HepG2 (cell line): Measurements from ENCODE around the gene KANSL1. TPM values are rescaled to one million over a fixed set of nuclear protein-coding genes. Genes with fewer than 3 reads are reported as not detected.
A peak's percentile ranks its signal among the peaks of the same experiment; 100 is the strongest.

Experiments used
- ATAC-seq: fragments of 200-7000 bp; cut with Tn5 transposase; 3 replicates; pipeline ENCODE4 v1.9.1; 2020; ENCODE audit warnings: mild to moderate bottlenecking, moderate library complexity
- BruUV-seq: library from RNA; stranded (reverse); fragments of 400-500 nt; replicated peaks from 2 replicates; lab custom pipeline; 2021; lab: Mats Ljungman, UMichigan
- CTCF ChIA-PET: fragments of 300-600 bp; formaldehyde crosslinking; extraction: SDS; loops from one replicate; lab custom pipeline; 2021; ENCODE audit warnings: low total read pairs, inconsistent platforms, low intra/inter-chr PET ratio; lab: Yijun Ruan, JAX
- POLR2A ChIA-PET: fragments of 350-600 bp; sonication (Branson Sonifier 250); formaldehyde crosslinking; loops from one replicate; lab custom pipeline; 2020; ENCODE audit warnings: antibody characterized with exemption, inconsistent platforms; lab: Yijun Ruan, JAX
- DNase-seq: peaks from one replicate; pipeline ENCODE4 v3.0.0-alpha.2; 2015; ENCODE audit warnings: low spot score
- FAIRE-seq: peaks from 3 replicates; lab custom pipeline; 2011; peaks lifted over from hg19 to GRCh38; lab: Jason Lieb, UNC
- H2AFZ ChIP-seq: one replicate; pipeline ENCODE4 v1.6.1; 2011; ENCODE audit warnings: low read length, inconsistent platforms
- H3K27ac ChIP-seq: fragments of 300-600 bp; 3 replicates; pipeline ENCODE4 v1.8.0; 2011; ENCODE audit warnings: mixed run types, mild to moderate bottlenecking, mixed read lengths, low read length, inconsistent platforms; ENCODE audit not compliant: insufficient read depth; ENCODE audit errors: extremely low read length
- H3K27me3 ChIP-seq, 2 experiments: fragments of 200-600 bp in 1 of 2; 2 replicates in 1 of 2; 3 replicates in 1 of 2; pipeline versions ENCODE4 v1.6.0 to v1.8.0; 2011; ENCODE audit warnings: low read length in 2 of 2, mild to moderate bottlenecking in 2 of 2, moderate library complexity in 2 of 2, inconsistent platforms in 1 of 2; ENCODE audit not compliant: insufficient read depth in 2 of 2, control insufficient read depth in 1 of 2
- H3K36me3 ChIP-seq, 2 experiments: fragments of 200-600 bp in 1 of 2; replicated peaks in 1 of 2; 2 replicates in 1 of 2; 3 replicates in 1 of 2; pipeline versions ENCODE4 v1.5.1 to v1.8.0; 2011; ENCODE audit warnings: low read length in 2 of 2, inconsistent platforms in 1 of 2; ENCODE audit not compliant: insufficient read depth in 2 of 2, control insufficient read depth in 1 of 2
- H3K4me1 ChIP-seq: 2 replicates; pipeline ENCODE4 v1.5.1; 2012; ENCODE audit warnings: low read length, inconsistent platforms; ENCODE audit not compliant: insufficient read depth
- H3K4me2 ChIP-seq: 2 replicates; pipeline ENCODE4 v1.6.0; 2011; ENCODE audit warnings: low read depth, low read length, inconsistent platforms
- H3K4me3 ChIP-seq, 3 experiments: fragments of 200-600 bp in 1 of 3; sonication (generic), shearing (Covaris generic) in 1 of 3; replicated peaks in 1 of 3; 2 replicates each; pipeline ENCODE4 v1.5.1; 2011 to 2016; ENCODE audit warnings: low read length in 3 of 3, inconsistent platforms in 2 of 3, low read depth in 2 of 3, mild to moderate bottlenecking in 2 of 3, control low read depth in 1 of 3, mixed read lengths in 1 of 3; ENCODE audit not compliant: insufficient read depth in 1 of 3
- H3K79me2 ChIP-seq: one replicate; pipeline ENCODE4 v1.6.1; 2011; ENCODE audit warnings: low read length, inconsistent platforms; ENCODE audit not compliant: insufficient read depth
- H3K9ac ChIP-seq: 2 replicates; pipeline ENCODE4 v1.6.0; 2011; ENCODE audit warnings: mild to moderate bottlenecking, low read depth, low read length, inconsistent platforms; ENCODE audit not compliant: insufficient read depth
- H3K9me3 ChIP-seq: 2 replicates; pipeline ENCODE4 v1.5.1; 2012; ENCODE audit warnings: mild to moderate bottlenecking, low read length
- H4K20me1 ChIP-seq: 2 replicates; pipeline ENCODE4 v1.6.0; 2011; ENCODE audit warnings: inconsistent platforms, mild to moderate bottlenecking, low read length, moderate library complexity; ENCODE audit not compliant: insufficient read depth
- MLLT10 ChIP-seq: sonication (generic); formaldehyde crosslinking; IDR thresholded peaks from 2 replicates; pipeline ENCODE4 v1.4.0; 2020; ENCODE audit warnings: missing genetic modification reagents
- ZFP41 ChIP-seq: sonication (generic); formaldehyde crosslinking; IDR thresholded peaks from 2 replicates; pipeline ENCODE4 v1.4.0; 2020; ENCODE audit warnings: mild to moderate bottlenecking, missing genetic modification reagents, borderline replicate concordance
- ZNF33B ChIP-seq: sonication (generic); formaldehyde crosslinking; IDR thresholded peaks from 2 replicates; pipeline ENCODE4 v1.5.1; 2020; ENCODE audit warnings: mild to moderate bottlenecking, missing genetic modification reagents
- ZNF460 ChIP-seq: sonication (generic); formaldehyde crosslinking; IDR thresholded peaks from 2 replicates; pipeline ENCODE4 v1.5.1; 2020; ENCODE audit warnings: missing genetic modification reagents, mild to moderate bottlenecking, borderline replicate concordance
- ZNF543 ChIP-seq: sonication (generic); formaldehyde crosslinking; IDR thresholded peaks from 2 replicates; pipeline ENCODE4 v1.4.0; 2020; ENCODE audit warnings: mild to moderate bottlenecking, missing genetic modification reagents
- WGBS: methylation state at CpG from one replicate; pipeline ENCODE4 v1.1.6; 2017; ENCODE audit warnings: low lambda C conversion rate; 5-methylcytosine and 5-hydroxymethylcytosine counted together
- in situ Hi-C: cut with HindIII; loops from 2 replicates; pipeline ENCODE4 v1.10.0; 2017; ENCODE audit warnings: low pct_unique_long_range_greater_than_20kb; ENCODE audit not compliant: extremely low pct_ligation_motif_present
- intact Hi-C: fragments of 100-400 bp; cut with micrococcal nuclease; formaldehyde crosslinking; loops from one replicate; pipeline ENCODE4 v1.10.0; 2022; ENCODE audit not compliant: unreplicated experiment
- polyA plus RNA-seq, 8 experiments: library from polyadenylated mRNA; depleted of rRNA in 3 of 8; stranded (reverse) in 7 of 8; unstranded in 1 of 8; fragments of >200 nt; fragmentation: Illumina TruSeq in 4 of 8; extraction: Trizol in 4 of 8; gene quantifications; 2 replicates each; pipeline versions ENCODE4 v1.2.1 to v1.2.3, GENCODE V29; 2011 to 2016; ENCODE audit warnings: low read depth in 4 of 8, missing spikeins in 1 of 8, mixed read lengths in 1 of 8; ENCODE audit not compliant: insufficient read depth in 1 of 8
- total RNA-seq, 5 experiments: library from RNA; depleted of rRNA; stranded (reverse); fragments of >200 nt; fragmentation: Illumina TruSeq; extraction: Trizol; gene quantifications; 2 replicates each; pipeline ENCODE4 v1.2.3, GENCODE V29; 2016; ENCODE audit warnings: low read depth in 1 of 5
- TF ChIP-seq, protein P1 (sequence below): sonication (generic); formaldehyde crosslinking; IDR thresholded peaks from 2 replicates; pipeline ENCODE4 v1.5.0; 2020; ENCODE audit warnings: mild to moderate bottlenecking, missing genetic modification reagents
- TF ChIP-seq, protein P2 (sequence below): sonication (generic); formaldehyde crosslinking; IDR thresholded peaks from 2 replicates; pipeline ENCODE4 v1.4.0; 2020; ENCODE audit warnings: missing genetic modification reagents, mild to moderate bottlenecking, borderline replicate concordance
- TF ChIP-seq, protein P3 (sequence below): sonication (generic); formaldehyde crosslinking; IDR thresholded peaks from 2 replicates; pipeline ENCODE4 v1.4.0; 2020; ENCODE audit warnings: missing genetic modification reagents
- TF ChIP-seq, protein P4 (sequence below): sonication (generic); formaldehyde crosslinking; IDR thresholded peaks from 2 replicates; pipeline ENCODE4 v1.4.0; 2020; ENCODE audit warnings: missing genetic modification reagents, mild to moderate bottlenecking, borderline replicate concordance

The KANSL1 gene
- total and polyA plus RNA-seq, 2 of the 13 experiments (the other 11 are each of a cell fraction or from before 2014, with no cell fraction given) = 24.0 to 59.6 TPM

DNA sequence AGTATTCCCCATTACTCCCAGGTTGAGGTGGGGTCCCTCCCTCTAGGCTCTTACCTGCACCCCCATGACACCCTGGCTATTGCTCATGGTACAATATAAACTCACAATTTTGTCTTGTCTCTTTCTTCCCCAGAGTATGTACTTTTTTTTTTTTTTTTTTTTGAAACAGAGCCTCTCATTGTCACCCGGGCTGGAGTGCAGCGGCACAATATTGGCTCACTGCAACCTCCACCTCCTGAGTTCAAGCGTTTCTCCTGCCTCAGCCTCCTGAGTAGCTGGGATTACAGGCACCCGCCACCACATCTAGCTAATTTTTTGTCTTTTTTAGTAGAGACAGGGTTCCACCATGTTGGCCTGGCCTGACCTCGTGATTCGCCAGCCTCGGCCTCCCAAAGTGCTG is 8.5 kb downstream of the KANSL1 start:
- Histone ChIP-seq H4K20me1 (peaks cover 98% of the 10 kb centered on the region), H3K9me3 (no peaks in the 10 kb centered on the region), H3K79me2 (peaks cover 99% of the 10 kb centered on the region), H3K36me3 (peaks cover 0 to under 1% of the 10 kb centered on the region in 2 experiments; a peak in 2 of 5 replicates), H3K27ac (no peak overlapping the region), H3K27me3 (no peaks in the 10 kb centered on the region), H2AFZ (no peak overlapping the region), H3K9ac (no peak overlapping the region), H3K4me2 (no peak overlapping the region), H3K4me3 (no peak overlapping the region), H3K4me1 (peaks cover 81% of the 10 kb centered on the region)
- BruUV-seq = no TSS peak
- intact Hi-C loops = no loop called here
- TF ChIP-seq, protein P1, sequence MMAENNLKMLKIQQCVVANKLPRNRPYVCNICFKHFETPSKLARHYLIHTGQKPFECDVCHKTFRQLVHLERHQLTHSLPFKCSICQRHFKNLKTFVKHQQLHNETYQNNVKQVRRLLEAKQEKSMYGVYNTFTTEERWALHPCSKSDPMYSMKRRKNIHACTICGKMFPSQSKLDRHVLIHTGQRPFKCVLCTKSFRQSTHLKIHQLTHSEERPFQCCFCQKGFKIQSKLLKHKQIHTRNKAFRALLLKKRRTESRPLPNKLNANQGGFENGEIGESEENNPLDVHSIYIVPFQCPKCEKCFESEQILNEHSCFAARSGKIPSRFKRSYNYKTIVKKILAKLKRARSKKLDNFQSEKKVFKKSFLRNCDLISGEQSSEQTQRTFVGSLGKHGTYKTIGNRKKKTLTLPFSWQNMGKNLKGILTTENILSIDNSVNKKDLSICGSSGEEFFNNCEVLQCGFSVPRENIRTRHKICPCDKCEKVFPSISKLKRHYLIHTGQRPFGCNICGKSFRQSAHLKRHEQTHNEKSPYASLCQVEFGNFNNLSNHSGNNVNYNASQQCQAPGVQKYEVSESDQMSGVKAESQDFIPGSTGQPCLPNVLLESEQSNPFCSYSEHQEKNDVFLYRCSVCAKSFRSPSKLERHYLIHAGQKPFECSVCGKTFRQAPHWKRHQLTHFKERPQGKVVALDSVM = peak; percentile 60
- no peak for TF ChIP-seq ZFP41 (CRISPR knock-in tag)
- TF ChIP-seq, protein P2, sequence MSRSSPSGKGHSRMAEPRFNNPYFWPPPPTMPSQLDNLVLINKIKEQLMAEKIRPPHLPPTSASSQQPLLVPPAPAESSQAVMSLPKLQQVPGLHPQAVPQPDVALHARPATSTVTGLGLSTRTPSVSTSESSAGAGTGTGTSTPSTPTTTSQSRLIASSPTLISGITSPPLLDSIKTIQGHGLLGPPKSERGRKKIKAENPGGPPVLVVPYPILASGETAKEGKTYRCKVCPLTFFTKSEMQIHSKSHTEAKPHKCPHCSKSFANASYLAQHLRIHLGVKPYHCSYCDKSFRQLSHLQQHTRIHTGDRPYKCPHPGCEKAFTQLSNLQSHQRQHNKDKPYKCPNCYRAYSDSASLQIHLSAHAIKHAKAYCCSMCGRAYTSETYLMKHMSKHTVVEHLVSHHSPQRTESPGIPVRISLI (CRISPR knock-in tag) = peak; percentile 71
- 0 out of 2 replicates have a peak, but pooled peaks have one; percentile 40 for TF ChIP-seq ZNF543 (CRISPR knock-in tag)
- no peak for TF ChIP-seq MLLT10 (CRISPR knock-in tag)
- no peak for TF ChIP-seq ZNF33B (CRISPR knock-in tag)
- TF ChIP-seq, protein P3, sequence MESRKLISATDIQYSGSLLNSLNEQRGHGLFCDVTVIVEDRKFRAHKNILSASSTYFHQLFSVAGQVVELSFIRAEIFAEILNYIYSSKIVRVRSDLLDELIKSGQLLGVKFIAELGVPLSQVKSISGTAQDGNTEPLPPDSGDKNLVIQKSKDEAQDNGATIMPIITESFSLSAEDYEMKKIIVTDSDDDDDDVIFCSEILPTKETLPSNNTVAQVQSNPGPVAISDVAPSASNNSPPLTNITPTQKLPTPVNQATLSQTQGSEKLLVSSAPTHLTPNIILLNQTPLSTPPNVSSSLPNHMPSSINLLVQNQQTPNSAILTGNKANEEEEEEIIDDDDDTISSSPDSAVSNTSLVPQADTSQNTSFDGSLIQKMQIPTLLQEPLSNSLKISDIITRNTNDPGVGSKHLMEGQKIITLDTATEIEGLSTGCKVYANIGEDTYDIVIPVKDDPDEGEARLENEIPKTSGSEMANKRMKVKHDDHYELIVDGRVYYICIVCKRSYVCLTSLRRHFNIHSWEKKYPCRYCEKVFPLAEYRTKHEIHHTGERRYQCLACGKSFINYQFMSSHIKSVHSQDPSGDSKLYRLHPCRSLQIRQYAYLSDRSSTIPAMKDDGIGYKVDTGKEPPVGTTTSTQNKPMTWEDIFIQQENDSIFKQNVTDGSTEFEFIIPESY = peak; percentile 80
- TF ChIP-seq ZNF460 = peak; percentile 31; the same call in 1 of the 2 replicates
- TF ChIP-seq, protein P4, sequence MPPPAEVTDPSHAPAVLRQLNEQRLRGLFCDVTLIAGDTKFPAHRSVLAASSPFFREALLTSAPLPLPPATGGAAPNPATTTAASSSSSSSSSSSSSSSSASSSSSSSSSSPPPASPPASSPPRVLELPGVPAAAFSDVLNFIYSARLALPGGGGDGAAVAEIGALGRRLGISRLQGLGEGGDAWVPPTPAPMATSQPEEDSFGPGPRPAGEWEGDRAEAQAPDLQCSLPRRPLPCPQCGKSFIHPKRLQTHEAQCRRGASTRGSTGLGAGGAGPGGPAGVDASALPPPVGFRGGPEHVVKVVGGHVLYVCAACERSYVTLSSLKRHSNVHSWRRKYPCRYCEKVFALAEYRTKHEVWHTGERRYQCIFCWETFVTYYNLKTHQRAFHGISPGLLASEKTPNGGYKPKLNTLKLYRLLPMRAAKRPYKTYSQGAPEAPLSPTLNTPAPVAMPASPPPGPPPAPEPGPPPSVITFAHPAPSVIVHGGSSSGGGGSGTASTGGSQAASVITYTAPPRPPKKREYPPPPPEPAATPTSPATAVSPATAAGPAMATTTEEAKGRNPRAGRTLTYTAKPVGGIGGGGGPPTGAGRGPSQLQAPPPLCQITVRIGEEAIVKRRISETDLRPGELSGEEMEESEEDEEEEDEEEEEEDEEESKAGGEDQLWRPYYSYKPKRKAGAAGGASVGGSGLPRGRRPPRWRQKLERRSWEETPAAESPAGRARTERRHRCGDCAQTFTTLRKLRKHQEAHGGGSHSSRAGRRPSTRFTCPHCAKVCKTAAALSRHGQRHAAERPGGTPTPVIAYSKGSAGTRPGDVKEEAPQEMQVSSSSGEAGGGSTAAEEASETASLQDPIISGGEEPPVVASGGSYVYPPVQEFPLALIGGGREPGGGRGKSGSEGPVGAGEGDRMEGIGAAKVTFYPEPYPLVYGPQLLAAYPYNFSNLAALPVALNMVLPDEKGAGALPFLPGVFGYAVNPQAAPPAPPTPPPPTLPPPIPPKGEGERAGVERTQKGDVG (CRISPR knock-in tag) = peak; percentile 27; the same call in 1 of the 2 replicates
- in situ Hi-C loops = no loop called here
- DNase-seq (no peak), FAIRE-seq (no peak), ATAC-seq (no peak)
- ChIA-PET POLR2A (no interaction called here), CTCF (no interaction called here)
- WGBS = 87% methylated on average over 7 of the region's 7 CpGs
